Hepatic stellate cell (primary cell): ENCODE results near the gene SERF1A.
"Not testable (repeated sequence)": the region's sequence is repeated elsewhere in the genome, so short reads cannot be mapped to it uniquely, and the experiment has no call there.

Experiments
- DNase-seq: peaks from one replicate; pipeline ENCODE4 v3.0.0; 2011; ENCODE audit warnings: low spot score

SERF1A gene

GRCh38 chr5:70900533-70901271, at the start of gene SERF1A:
TSS of gene SERF1A (plus strand) at chr5:70900669. CDS start at chr5:70900870, 201 bp downstream.
- not testable (repeated sequence) for DNase-seq

GRCh38 chr5:70866778-70867177, 33.7 kb upstream of the SERF1A start:
- not testable (repeated sequence) for DNase-seq

GRCh38 chr5:70870626-70871025, 29.8 kb upstream of the SERF1A start:
- not testable (repeated sequence) for DNase-seq

- DNase-seq, result not testable (repeated sequence)
Observed at GRCh38 chr5:70896076-70896475, 4.4 kb upstream of the SERF1A start.

- not testable (repeated sequence) for DNase-seq
Observed at GRCh38 chr5:70901272-70901571, 753 bp downstream of the SERF1A start.

GRCh38 chr5:70906624-70907023, 6.2 kb downstream of the SERF1A start:
- DNase-seq, result not testable (repeated sequence)

- not testable (repeated sequence) for DNase-seq
Observed at GRCh38 chr5:70916829-70917228, 16.4 kb downstream of the SERF1A start.

- not testable (repeated sequence) for DNase-seq
Observed at GRCh38 chr5:70925211-70925562, 24.7 kb downstream of the SERF1A start.

- DNase-seq, result not testable (repeated sequence)
Observed at GRCh38 chr5:70931709-70932368, 31.4 kb downstream of the SERF1A start.

GRCh38 chr5:70932560-70932959, 32.1 kb downstream of the SERF1A start:
- not testable (repeated sequence) for DNase-seq

GRCh38 chr5:70953068-70953467, 52.6 kb downstream of the SERF1A start:
- not testable (repeated sequence) for DNase-seq
